Thyroid gland (tissue), 4 donors: ENCODE results near the gene PXDN.

Experiments used
- POLR2A ChIP-seq, 2 donors: fragments of 450-650 bp; IDR thresholded peaks; one replicate each; pipeline ENCODE4 v1.6.1; 2017; ENCODE audit warnings: antibody characterized with exemption in 2 of 2, mild to moderate bottlenecking in 2 of 2, moderate library complexity in 1 of 2
- TF ChIP-seq, protein P1 (sequence below), 6 experiments: fragments of 200-600 bp in 3 of 6; fragments of 450-650 bp in 3 of 6; sonication (generic) in 3 of 6; IDR thresholded peaks; one replicate each; pipeline ENCODE4 v1.5.1; 2016 to 2019; ENCODE audit warnings: antibody characterized with exemption in 6 of 6, mild to moderate bottlenecking in 2 of 6, inconsistent platforms in 1 of 6, moderate library complexity in 1 of 6

DNA sequence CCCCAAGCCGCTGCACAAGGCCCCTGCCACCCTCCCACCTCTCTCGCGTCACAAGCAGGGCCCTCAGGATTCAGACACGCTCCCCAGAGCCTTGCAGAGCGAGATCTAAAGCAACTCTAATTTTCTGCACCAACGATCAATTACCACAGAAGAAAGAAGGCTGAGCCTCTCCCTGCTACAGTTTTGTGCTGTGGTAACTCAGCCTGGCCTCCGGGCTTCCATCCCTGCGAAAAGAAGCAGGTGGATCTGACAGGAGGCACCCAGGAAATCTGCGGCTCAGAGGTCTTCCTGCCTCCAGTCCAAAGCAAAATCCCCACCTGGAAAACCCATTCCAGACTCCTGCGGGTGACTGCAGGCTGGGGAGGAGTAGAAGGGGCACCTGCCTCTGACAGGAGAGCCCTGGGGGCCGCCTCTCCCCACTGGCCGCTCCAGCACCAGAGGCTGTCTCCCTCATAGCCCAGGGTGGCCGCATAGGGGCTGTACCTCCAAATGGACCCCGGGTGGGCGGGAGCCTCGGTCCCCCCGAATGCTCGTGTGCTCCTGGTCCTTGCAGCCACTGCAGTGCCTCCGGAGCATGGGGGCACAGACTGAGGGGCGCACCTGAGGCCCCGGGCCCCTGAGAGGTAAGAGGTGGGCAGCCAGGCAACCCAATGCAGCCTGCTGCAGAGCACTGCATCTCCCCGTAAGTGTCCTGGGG lies 31.0 kb downstream of the PXDN start:
- no peak for TF ChIP-seq POLR2A (IDR thresholded peaks at IDR 0.05)
- TF ChIP-seq, protein P1, sequence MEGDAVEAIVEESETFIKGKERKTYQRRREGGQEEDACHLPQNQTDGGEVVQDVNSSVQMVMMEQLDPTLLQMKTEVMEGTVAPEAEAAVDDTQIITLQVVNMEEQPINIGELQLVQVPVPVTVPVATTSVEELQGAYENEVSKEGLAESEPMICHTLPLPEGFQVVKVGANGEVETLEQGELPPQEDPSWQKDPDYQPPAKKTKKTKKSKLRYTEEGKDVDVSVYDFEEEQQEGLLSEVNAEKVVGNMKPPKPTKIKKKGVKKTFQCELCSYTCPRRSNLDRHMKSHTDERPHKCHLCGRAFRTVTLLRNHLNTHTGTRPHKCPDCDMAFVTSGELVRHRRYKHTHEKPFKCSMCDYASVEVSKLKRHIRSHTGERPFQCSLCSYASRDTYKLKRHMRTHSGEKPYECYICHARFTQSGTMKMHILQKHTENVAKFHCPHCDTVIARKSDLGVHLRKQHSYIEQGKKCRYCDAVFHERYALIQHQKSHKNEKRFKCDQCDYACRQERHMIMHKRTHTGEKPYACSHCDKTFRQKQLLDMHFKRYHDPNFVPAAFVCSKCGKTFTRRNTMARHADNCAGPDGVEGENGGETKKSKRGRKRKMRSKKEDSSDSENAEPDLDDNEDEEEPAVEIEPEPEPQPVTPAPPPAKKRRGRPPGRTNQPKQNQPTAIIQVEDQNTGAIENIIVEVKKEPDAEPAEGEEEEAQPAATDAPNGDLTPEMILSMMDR (IDR thresholded peaks at IDR 0.05) = no peak
